Adipose tissue (tissue), 3 donors: Measurements from ENCODE around the gene SETBP1. TPM values are rescaled to one million over a fixed set of nuclear protein-coding genes. Genes with fewer than 3 reads are reported as not detected.

Source experiments
- H3K27ac ChIP-seq: one replicate; pipeline ENCODE4 v1.5.1; 2013; ENCODE audit warnings: low read depth, low read length
- WGBS, 3 donors: extraction: QIAGEN DNeasy Blood & Tissue Kit; methylation state at CpG; one replicate each; pipeline ENCODE4 v1.1.7; 2013; 5-methylcytosine and 5-hydroxymethylcytosine counted together
- polyA plus RNA-seq, 3 donors: library from polyadenylated mRNA; stranded (reverse); fragments of 200-250 nt; gene quantifications; one replicate each; pipeline ENCODE4 v1.2.3, GENCODE V29; 2013
- donor health status: healthy with polysubstance abuse.
- donor health status: Bipolar disorder and iron deficiency.
- donor health status: healthy.

The SETBP1 gene
- polyA plus RNA-seq, 3 donors: 2.3 to 5.6 (median 2.7) TPM

- 39 to 72% (median 68%) methylated on average over 10 of the region's 10 CpGs for WGBS, 3 donors
- H3K27ac ChIP-seq: no peak overlapping the region
Observed at GRCh38 chr18:44917216-44918141, 236.8 kb downstream of the SETBP1 start.

- no peak overlapping the region for H3K27ac ChIP-seq
- 63 to 90% (median 86%) methylated on average over 4 of the region's 4 CpGs for WGBS, 3 donors
Observed at GRCh38 chr18:44918142-44918476, 237.4 kb downstream of the SETBP1 start.

DNA sequence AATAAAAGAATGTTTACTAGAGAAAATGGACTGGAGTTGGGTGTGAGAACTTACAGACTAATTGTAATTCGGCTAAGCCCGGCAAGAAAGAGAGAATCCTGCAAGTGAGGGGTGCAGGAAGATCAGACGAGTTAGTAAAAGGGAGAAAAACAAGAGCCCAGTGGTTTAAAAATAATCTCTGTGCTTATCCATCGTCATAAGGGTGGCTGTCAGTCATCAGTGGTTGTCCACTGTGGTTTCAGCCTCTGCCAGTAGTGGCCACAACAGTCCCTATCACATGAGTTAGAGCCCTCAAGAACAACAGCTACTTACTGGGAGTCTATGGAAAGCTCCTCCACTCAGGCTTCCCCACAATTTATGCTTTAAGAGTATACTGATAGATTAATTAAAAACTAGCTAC lies 239.8 kb downstream of the SETBP1 start:
- H3K27ac ChIP-seq: no peak overlapping the region
- 79 to 95% (median 81%) methylated on average over 4 of the region's 4 CpGs for WGBS, 3 donors

DNA sequence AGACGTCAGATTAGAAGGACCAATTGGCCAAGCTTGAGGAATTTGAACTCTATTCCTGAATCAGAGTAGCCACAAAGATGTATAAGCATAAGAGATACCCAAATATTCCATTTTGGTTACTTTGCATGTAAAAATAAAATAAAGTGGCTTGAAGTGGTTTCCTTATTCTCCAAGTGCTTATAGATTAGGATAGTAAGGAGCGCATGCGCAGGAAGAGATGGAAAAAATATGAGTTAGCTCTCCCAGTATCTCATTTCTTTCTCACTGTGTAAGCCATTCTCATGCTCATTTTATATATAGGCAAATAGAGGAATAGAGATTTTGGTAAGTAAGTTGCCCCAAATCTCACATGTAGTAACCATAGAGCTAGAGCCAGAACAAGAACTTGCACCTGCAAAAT lies 241.3 kb downstream of the SETBP1 start:
- no peak overlapping the region for H3K27ac ChIP-seq
- 96 to 100% (median 97%) methylated on average over 3 of the region's 3 CpGs for WGBS, 3 donors

GRCh38 chr18:44922968-44923367 lies 242.3 kb downstream of the SETBP1 start:
- 92 to 98% (median 92%) methylated on average over 2 of the region's 2 CpGs for WGBS, 3 donors
- H3K27ac ChIP-seq: no peak overlapping the region

DNA sequence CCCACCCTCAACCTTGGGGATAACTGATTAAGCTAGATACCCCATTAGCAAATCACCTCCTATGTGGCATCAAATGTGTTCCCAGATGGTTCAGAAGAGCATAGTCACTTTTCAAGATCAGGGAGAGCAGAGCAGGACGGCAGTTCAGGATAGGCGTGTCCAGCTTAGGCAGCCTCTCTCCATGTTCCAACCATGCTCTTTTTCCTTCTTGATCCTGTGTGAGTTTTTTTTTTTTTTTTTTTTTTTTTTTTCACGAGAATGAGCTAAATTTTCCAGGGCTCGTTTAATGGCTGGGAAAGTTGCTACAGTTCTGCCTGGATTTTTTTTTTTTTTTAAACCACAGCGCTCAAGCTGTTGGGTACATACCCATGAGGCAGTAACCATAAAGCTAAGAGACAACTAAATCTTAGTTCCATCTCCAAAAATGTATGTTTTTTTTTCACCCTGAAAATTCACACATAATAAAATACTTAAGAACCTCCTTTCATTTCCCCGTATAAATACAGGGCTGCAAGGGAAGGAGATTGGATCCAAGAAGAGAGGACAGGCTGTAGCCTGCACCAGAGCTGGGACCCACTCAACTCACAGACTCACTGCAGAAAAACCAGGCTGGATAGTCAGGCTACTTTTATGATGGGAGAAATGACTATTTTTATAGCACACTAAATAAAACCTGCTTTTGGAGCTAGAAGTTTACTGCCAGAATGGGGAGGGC lies 244.3 kb downstream of the SETBP1 start:
- H3K27ac ChIP-seq: no peak overlapping the region
- WGBS, 3 donors: 61 to 82% (median 72%) methylated on average over 6 of the region's 6 CpGs

DNA sequence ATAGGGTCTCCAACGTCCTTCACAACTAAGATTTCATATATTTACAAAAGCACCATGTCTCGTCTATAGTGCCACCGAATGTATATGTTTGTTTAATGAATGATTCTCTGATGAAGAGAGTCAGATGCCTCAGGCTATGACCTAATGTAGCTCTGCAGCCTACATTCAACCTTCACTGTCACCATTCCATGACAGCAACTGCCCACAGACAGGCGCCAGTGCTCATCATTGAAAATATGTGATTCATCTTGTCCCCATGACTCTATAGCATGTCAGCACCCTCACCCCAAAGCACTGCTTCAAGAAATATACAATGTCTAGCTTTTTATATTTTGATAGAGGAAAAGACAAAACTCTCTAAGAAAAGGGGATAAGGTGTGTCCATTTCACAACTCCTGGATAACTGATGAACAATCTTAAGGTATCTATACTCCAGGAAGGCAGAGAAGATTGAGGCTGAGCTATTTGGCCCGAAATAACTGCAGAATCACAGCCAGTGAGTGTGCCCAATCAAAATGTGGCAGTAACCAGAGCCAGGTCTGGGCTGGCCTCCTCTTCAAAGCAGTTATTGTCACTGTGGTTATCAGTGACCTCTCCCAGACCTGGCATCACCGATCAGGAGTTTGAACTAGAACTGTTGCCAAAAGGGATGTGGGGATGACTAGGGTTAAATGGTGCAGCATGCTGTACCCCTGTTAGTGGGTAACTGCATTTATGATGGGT lies 246.6 kb downstream of the SETBP1 start:
- WGBS, 3 donors: 83 to 89% (median 88%) methylated on average over 6 of the region's 6 CpGs

DNA sequence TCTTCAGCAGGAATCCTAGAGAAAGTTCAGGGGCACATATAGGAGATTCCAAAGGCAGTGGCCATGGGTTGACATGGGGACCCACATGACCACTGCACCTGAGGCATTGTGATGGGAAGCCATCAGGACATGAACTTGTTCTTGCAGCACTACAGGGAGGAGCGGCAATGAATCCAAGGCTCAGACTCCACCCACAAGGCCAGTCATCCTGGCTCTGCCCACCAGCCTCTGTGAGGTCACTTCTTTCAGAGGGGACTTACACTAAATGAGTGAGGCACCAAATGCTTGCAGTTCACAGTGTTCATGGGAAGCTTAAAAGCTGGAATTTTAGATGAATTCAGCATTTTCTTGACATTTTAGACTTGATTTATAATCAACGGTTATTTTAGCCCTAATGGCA lies 254.2 kb downstream of the SETBP1 start:
- no peak overlapping the region for H3K27ac ChIP-seq
- WGBS, 3 donors: 62 to 88% (median 76%) methylated on average over 2 of the region's 2 CpGs

More for the DNA sequence above, 246.6 kb downstream of the SETBP1 start:
- no peak overlapping the region for H3K27ac ChIP-seq

DNA sequence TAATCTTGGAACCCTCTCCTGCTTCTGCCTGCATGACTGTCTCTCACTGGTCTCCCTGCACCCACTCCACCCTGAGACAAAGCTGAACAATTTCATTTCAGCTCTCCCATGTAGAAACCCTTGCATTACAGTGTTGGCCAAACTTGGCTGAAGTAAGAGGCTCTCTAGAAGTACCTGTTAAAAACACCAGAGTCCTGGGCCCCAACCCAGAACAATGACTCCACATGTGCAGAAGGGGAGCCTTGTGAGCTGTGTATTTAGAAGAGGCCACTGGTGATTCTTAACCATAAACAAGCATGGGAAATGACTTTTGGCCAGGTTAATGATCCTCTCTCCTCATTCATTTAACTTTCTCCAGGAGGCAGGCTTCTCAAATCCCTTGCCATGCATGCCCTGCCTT lies 254.8 kb downstream of the SETBP1 start:
- H3K27ac ChIP-seq: no peak overlapping the region

DNA sequence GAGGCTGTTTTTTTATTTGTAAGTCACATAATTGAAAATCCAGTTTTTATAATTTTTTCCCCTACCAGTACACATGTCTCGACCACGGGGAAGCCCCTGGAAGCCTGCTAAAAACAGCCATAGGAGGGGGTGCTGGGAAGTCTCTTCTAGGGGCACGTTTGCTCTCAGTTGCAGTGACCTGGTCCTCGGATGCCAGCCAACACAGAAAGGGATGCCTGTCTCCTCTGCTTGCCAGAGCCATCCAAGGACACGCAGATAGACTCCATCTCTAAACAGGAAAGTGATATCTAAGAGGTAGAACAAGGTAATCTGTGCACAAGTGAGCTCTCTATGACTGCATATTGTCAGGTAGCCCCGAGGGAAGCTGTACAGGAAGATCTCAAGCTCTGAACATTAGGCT lies 255.8 kb downstream of the SETBP1 start:
- WGBS, 3 donors: 78 to 86% (median 85%) methylated on average over 6 of the region's 6 CpGs
- H3K27ac ChIP-seq: no peak overlapping the region

DNA sequence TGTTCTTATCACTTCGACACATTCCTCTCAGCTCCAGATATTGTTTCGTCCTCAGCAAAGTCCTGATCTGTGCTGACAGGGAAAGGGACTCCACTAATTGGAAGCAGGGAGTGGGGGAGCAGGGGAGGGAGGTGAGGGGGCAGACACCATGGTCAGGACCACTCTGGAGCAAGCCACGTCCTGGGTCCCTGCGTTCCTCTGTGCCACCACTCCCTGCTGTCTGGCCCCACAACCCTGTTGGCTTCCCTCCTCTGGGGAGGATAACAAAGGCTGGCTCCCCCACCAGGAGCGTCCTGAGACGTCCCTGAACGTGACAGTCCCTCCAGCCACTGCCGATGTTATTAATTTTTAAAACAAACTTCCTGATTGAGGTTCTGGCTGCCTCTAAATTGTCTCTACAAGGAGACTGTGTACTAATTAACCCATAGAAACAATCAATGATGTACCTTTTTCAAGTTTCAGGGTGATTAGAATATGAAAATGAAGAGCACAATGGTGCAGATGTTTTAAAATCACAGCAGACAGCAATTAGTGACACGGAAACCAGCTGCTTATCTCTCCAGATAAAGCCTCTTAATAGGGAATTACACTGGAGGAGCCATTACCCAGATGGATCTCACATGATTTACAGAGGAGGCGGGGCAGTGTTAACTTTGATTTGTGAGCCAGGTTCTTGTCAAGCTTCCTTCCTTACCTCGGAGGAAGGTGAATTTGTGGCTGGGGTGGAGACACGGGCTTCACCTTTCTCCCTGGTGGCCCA lies 257.5 kb downstream of the SETBP1 start:
- 38 to 65% (median 55%) methylated on average over 12 of the region's 12 CpGs for WGBS, 3 donors
- no peak overlapping the region for H3K27ac ChIP-seq

DNA sequence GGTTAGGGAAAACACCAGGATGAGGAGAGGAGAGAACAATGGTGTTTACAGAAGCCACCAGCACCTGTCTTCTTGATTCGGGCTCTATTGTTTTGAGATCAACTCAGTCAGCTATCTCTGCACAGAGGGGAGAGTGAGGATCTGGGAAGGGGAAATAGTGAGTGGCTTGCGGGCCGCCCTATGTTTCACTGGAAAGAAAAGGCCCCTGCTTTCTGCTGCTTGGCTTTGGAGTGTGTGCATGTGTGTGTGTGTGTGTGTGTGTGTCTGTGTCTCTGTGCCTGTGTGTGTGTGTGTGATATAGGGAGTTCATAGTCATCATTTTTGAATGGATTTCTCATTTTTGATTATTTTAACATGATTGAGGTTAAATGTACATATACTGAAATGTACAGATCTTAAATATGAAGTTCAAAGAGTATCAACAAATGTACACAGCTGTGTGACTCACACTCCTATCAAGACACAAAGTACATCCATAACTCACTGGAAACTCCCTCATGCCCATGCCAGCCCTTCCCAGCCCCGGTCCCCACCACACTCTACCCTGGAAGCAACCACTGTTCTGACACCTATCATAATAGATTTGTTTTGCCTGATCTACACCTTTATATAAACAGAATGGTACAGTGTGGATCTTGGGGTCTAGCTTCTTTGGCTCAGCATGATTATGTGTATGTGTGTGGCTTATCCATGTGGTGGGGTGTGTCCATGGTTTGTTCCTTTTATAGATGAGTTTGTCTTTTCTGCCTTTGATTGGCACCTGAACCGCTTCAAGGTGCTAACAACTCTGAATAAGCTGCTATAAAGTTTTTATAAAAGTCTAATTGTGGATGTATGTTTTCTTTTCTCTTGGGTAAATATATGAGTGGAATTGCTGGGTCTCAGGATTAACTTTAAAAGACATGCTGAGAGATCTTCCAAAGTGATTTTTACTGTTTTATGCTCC lies 258.3 kb downstream of the SETBP1 start:
- 60 to 76% (median 74%) methylated on average over 5 of the region's 5 CpGs for WGBS, 3 donors
- no peak overlapping the region for H3K27ac ChIP-seq

DNA sequence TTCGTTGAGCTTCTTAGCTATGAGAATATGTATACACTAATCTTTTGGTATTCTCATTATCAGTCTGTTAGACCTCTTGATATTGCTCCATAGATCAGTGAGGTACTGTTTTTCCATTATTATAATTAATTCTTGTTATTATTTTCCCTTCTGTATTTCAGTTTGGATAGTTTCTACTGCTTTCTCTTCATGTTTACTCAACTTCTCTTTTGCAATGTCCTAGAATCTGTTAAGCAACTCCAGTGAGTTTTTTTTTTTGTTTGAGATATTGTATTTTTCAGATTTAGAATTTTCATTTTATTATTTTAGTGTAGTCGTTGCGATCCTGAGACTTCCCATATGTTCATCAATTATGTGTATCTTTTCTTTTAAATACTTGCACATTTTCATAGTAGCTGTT lies 260.8 kb downstream of the SETBP1 start:
- H3K27ac ChIP-seq: no peak overlapping the region
- 85 to 88% (median 88%) methylated on average over 3 of the region's 3 CpGs for WGBS, 3 donors

DNA sequence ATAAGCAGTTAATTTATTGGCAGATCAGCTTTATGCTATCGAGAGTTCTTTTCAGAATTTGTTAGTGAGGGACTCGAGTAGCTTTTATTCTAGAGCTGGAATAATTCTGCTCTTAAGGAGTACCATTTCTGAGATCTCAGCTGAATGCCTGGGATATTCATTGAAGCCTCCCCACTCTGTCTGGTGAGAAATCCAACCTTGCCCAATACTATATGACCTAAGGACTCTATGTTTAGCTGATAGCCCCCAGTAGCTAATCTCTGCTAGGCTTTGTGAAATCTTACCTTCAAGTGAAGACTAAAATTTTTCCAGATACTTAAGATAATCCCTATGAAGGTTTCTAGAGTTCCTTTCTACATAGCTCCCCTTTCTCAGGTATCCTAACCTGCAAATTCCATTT lies 261.4 kb downstream of the SETBP1 start:
- WGBS, 3 donors: 90 to 96% (median 93%) methylated on average over 2 of the region's 2 CpGs
- no peak overlapping the region for H3K27ac ChIP-seq

GRCh38 chr18:44943311-44943881 lies 262.7 kb downstream of the SETBP1 start:
- no peak overlapping the region for H3K27ac ChIP-seq

DNA sequence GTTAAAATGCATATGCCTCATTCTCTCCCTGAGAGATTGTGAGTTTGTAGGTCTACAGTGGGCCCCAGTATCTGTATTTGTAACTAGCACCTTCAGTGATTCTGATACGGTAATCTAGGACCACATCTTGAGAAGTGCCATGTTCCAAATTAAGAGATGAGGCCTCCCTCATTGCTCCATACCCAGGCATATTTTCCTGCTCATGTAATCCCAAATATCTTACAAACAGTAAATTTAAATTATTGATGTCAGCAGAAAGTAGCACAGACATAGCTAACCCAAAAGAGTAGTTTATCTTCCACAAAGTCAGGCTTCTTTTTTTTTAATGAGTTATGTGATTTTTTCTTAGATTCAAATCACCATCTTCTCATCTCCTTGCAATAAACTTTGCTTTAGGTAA lies 263.8 kb downstream of the SETBP1 start:
- 74 to 92% (median 79%) methylated on average over 1 of the region's 1 CpG for WGBS, 3 donors
- H3K27ac ChIP-seq: no peak overlapping the region

More at GRCh38 chr18:44943311-44943881, 262.7 kb downstream of the SETBP1 start:
- WGBS, 3 donors: 35 to 71% (median 69%) methylated on average over 2 of the region's 2 CpGs

- WGBS, 3 donors: 82 to 87% (median 85%) methylated on average over 4 of the region's 4 CpGs
- H3K27ac ChIP-seq: no peak overlapping the region
Observed at GRCh38 chr18:44945888-44946401, 265.3 kb downstream of the SETBP1 start.
